ENCODE data around the gene CLDN1. TPM values are rescaled to one million over a fixed set of nuclear protein-coding genes. Genes with fewer than 3 reads are reported as not detected.

CLDN1 gene
- total and polyA plus RNA-seq, 10 of the 15 experiments (the other 5 are each of a cell fraction or from before 2014, with no cell fraction given) = 3.4 to 22.8 (median 8.5) TPM

DNA sequence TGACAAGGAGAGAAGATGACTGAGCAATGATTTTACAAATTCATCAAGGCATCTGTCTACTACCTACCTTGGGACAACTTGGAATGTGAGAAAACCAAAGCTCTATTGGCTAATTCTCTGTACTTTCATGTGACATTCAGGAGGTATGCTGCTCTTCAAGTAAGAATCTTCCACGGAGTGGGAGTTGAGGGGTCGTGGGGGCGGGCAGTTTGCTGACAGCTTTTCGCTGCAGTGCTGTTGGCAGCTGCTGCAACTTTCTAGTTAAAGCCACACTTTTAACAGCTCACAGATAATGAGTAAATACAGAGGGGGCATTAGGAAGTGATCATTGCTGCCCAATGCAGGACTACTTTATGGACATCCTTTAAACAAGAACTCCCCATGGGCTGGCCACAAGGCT lies 22.3 kb downstream of the CLDN1 start:
- Histone ChIP-seq H3K36me3 (ENCODE audit: control insufficient read depth in 2 of 2, insufficient read depth in 2 of 2, low read length in 1 of 2) (no peaks in the 10 kb centered on the region), H3K4me2 (ENCODE audit: control insufficient read depth, insufficient read depth) (no peak overlapping the region), H3K4me1 (ENCODE audit: control insufficient read depth, insufficient read depth, low read length) (no peaks in the 10 kb centered on the region), H3K4me3 (no peak overlapping the region), H3K27me3 (replicated peaks in 1 of 2; ENCODE audit: control insufficient read depth in 2 of 2, insufficient read depth in 2 of 2, low read length in 1 of 2) (no peaks in the 10 kb centered on the region), H3K79me2 (ENCODE audit: control insufficient read depth, insufficient read depth, low read length) (no peaks in the 10 kb centered on the region), H4K20me1 (ENCODE audit: control insufficient read depth, insufficient read depth) (no peaks in the 10 kb centered on the region), H3K9me3 (replicated peaks; ENCODE audit: control insufficient read depth, insufficient read depth, low read length) (no peaks in the 10 kb centered on the region), H3K9ac (ENCODE audit: control insufficient read depth, insufficient read depth, low read length) (no peak overlapping the region), H2AFZ (ENCODE audit: control insufficient read depth, low read depth, low read length) (no peak overlapping the region), H3K27ac (ENCODE audit: control insufficient read depth, insufficient read depth) (no peak overlapping the region)
- no TSS peak for BruUV-seq (replicated peaks)
- SMC1A ChIA-PET (ENCODE audit: uncharacterized antibody, unreplicated experiment) = interaction anchor here (0.8 to 5.6 kb wide), 8 partner anchors 10 to 84 kb away, joined by 3 to 46 read pairs (median 4); no protein-coding TSS in a partner anchor
- ATAC-seq (peak; percentile 17; the same call in 2 of the 3 replicates), FAIRE-seq (no peak), DNase-seq (ENCODE audit: low read depth, low spot score) (no peak)
- intact Hi-C loops (cut with micrococcal nuclease; ENCODE audit: unreplicated experiment) = no loop called here
- no peak for TF ChIP-seq MYC (IDR thresholded peaks at IDR 0.05; ENCODE audit: insufficient read depth, insufficient read length, insufficient replicate concordance, low read length, severe bottlenecking)
- no peak for TF ChIP-seq POLR2A (IDR thresholded peaks at IDR 0.05; ENCODE audit: low read depth, low read length)
- TF ChIP-seq, protein P1, sequence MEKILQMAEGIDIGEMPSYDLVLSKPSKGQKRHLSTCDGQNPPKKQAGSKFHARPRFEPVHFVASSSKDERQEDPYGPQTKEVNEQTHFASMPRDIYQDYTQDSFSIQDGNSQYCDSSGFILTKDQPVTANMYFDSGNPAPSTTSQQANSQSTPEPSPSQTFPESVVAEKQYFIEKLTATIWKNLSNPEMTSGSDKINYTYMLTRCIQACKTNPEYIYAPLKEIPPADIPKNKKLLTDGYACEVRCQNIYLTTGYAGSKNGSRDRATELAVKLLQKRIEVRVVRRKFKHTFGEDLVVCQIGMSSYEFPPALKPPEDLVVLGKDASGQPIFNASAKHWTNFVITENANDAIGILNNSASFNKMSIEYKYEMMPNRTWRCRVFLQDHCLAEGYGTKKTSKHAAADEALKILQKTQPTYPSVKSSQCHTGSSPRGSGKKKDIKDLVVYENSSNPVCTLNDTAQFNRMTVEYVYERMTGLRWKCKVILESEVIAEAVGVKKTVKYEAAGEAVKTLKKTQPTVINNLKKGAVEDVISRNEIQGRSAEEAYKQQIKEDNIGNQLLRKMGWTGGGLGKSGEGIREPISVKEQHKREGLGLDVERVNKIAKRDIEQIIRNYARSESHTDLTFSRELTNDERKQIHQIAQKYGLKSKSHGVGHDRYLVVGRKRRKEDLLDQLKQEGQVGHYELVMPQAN (conservative IDR thresholded peaks at IDR 0.05) = no peak
- POLR2A ChIA-PET = interaction anchor here (0.9 kb wide), 1 partner anchor 18 kb away, joined by 3 read pairs; no protein-coding TSS in a partner anchor
- 11% methylated on average over 4 of the region's 4 CpGs for WGBS (ENCODE audit: insufficient coverage, insufficient replicate concordance, low lambda C conversion rate, missing lambda C conversion rate)
- in situ Hi-C loops (cut with MboI) = no loop called here
- RAD21 ChIA-PET (ENCODE audit: unreplicated experiment) = interaction anchor here (0.8 kb wide), 1 partner anchor 201 kb away, joined by 3 read pairs; no protein-coding TSS in a partner anchor
- CTCF ChIA-PET = interaction anchor here (0.8 to 7.3 kb wide), 6 partner anchors 17 to 75 kb away, joined by 3 to 45 read pairs (median 4); partner anchors contain the start of gene CLDN1

DNA sequence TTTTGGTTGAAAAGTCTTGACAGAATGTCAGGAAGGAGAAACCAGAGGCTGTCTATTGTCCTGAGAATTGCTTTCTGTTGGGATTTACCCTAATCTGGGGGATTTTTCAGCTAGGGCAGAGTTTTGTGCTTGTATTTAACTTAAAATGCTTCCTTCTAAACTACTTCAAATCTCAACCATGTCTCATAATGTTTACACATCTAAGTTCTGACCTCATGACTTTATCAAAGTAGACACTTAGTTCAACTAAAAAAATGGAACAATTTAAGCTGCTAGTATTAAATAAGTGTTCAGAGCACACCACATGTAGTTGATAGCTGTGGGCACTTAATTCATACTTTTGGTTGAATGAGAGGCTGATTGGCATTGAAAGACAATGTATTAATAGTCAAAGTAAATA lies 28.2 kb downstream of the CLDN1 start:
- CTCF ChIA-PET = interaction anchor here (0.7 to 2.6 kb wide), 7 partner anchors 13 to 90 kb away, joined by 3 to 8 read pairs (median 6); partner anchors contain the start of gene CLDN1
- BruUV-seq (replicated peaks) = no TSS peak
- DNase-seq (ENCODE audit: low read depth, low spot score) = no peak
- Histone ChIP-seq H3K9me3 (replicated peaks; ENCODE audit: control insufficient read depth, insufficient read depth, low read length) (no peaks in the 10 kb centered on the region; the same call in 1 of the 3 replicates), H3K79me2 (ENCODE audit: control insufficient read depth, insufficient read depth, low read length) (no peaks in the 10 kb centered on the region), H3K36me3 (ENCODE audit: control insufficient read depth in 2 of 2, insufficient read depth in 2 of 2, low read length in 1 of 2) (no peaks in the 10 kb centered on the region), H3K27me3 (replicated peaks in 1 of 2; ENCODE audit: control insufficient read depth in 2 of 2, insufficient read depth in 2 of 2, low read length in 1 of 2) (no peaks in the 10 kb centered on the region), H3K4me2 (ENCODE audit: control insufficient read depth, insufficient read depth) (no peak overlapping the region), H3K4me1 (ENCODE audit: control insufficient read depth, insufficient read depth, low read length) (no peaks in the 10 kb centered on the region), H4K20me1 (ENCODE audit: control insufficient read depth, insufficient read depth) (no peaks in the 10 kb centered on the region), H3K9ac (ENCODE audit: control insufficient read depth, insufficient read depth, low read length) (no peak overlapping the region), H3K27ac (ENCODE audit: control insufficient read depth, insufficient read depth) (no peak overlapping the region), H3K4me3 (no peak overlapping the region), H2AFZ (ENCODE audit: control insufficient read depth, low read depth, low read length) (no peak overlapping the region)
- POLR2A ChIA-PET = interaction anchor here (0.9 to 3.2 kb wide), 4 partner anchors 9 to 69 kb away, joined by 3 to 8 read pairs (median 3); partner anchors contain the start of gene CLDN1
- no peak for FAIRE-seq
- in situ Hi-C loops (cut with MboI) = no loop called here
- intact Hi-C loops (cut with micrococcal nuclease; ENCODE audit: unreplicated experiment) = no loop called here
- ATAC-seq = peak; percentile 40
- SMC1A ChIA-PET (ENCODE audit: uncharacterized antibody, unreplicated experiment) = interaction anchor here (0.6 to 1.6 kb wide), 14 partner anchors 9 to 855 kb away, joined by 3 to 9 read pairs (median 4); partner anchors contain the start of gene CLDN1
- RAD21 ChIA-PET (ENCODE audit: unreplicated experiment) = interaction anchor here (0.5 to 2.9 kb wide), 10 partner anchors 13 to 663 kb away, joined by 3 to 11 read pairs (median 4); no protein-coding TSS in a partner anchor
- TF ChIP-seq, protein P2, sequence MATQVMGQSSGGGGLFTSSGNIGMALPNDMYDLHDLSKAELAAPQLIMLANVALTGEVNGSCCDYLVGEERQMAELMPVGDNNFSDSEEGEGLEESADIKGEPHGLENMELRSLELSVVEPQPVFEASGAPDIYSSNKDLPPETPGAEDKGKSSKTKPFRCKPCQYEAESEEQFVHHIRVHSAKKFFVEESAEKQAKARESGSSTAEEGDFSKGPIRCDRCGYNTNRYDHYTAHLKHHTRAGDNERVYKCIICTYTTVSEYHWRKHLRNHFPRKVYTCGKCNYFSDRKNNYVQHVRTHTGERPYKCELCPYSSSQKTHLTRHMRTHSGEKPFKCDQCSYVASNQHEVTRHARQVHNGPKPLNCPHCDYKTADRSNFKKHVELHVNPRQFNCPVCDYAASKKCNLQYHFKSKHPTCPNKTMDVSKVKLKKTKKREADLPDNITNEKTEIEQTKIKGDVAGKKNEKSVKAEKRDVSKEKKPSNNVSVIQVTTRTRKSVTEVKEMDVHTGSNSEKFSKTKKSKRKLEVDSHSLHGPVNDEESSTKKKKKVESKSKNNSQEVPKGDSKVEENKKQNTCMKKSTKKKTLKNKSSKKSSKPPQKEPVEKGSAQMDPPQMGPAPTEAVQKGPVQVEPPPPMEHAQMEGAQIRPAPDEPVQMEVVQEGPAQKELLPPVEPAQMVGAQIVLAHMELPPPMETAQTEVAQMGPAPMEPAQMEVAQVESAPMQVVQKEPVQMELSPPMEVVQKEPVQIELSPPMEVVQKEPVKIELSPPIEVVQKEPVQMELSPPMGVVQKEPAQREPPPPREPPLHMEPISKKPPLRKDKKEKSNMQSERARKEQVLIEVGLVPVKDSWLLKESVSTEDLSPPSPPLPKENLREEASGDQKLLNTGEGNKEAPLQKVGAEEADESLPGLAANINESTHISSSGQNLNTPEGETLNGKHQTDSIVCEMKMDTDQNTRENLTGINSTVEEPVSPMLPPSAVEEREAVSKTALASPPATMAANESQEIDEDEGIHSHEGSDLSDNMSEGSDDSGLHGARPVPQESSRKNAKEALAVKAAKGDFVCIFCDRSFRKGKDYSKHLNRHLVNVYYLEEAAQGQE (IDR thresholded peaks at IDR 0.05; ENCODE audit: low read depth, low read length) = no peak

All from GM12878 (cell line).